Fibroblast of pulmonary artery (primary cell): ENCODE measurements around the gene SPOUT1.
"Not testable (repeated sequence)": the region's sequence is repeated elsewhere in the genome, so short reads cannot be mapped to it uniquely, and the experiment has no call there.

ENCODE experiments used
- DNase-seq: peaks from one replicate; pipeline ENCODE4 v3.0.0-alpha.2; 2010; ENCODE audit warnings: low read depth
- H3K4me3 ChIP-seq: replicated peaks from 2 replicates; pipeline ENCODE4 v1.5.1; 2011; ENCODE audit warnings: low read depth, mild to moderate bottlenecking, control low read depth, low read length, moderate library complexity
- CTCF ChIP-seq: IDR thresholded peaks from 2 replicates; pipeline ENCODE4 v1.5.1; 2011; ENCODE audit warnings: mild to moderate bottlenecking, control low read depth, low read length, inconsistent platforms; ENCODE audit errors: missing control alignments

SPOUT1 gene

GRCh38 chr9:128805661-128806060 lies 23.9 kb downstream of the SPOUT1 start:
- no peak for TF ChIP-seq CTCF
- no peak overlapping the region for H3K4me3 ChIP-seq
- DNase-seq: no peak

- no peak overlapping the region for H3K4me3 ChIP-seq
- no peak for TF ChIP-seq CTCF
- DNase-seq: no peak
Observed at GRCh38 chr9:128802482-128802881, 27.1 kb downstream of the SPOUT1 start.

- H3K4me3 ChIP-seq: no peak overlapping the region
- no peak for TF ChIP-seq CTCF
Observed at GRCh38 chr9:128800061-128800460, 29.5 kb downstream of the SPOUT1 start.

GRCh38 chr9:128798896-128799295 lies 30.7 kb downstream of the SPOUT1 start:
- no peak for TF ChIP-seq CTCF
- H3K4me3 ChIP-seq: no peak overlapping the region
- no peak for DNase-seq

More at GRCh38 chr9:128800061-128800460, 29.5 kb downstream of the SPOUT1 start:
- DNase-seq: no peak

- H3K4me3 ChIP-seq, DNase-seq: not testable (repeated sequence)
Observed at GRCh38 chr9:128794961-128795360, 34.6 kb downstream of the SPOUT1 start.

- no peak overlapping the region for H3K4me3 ChIP-seq
- no peak for DNase-seq
- TF ChIP-seq CTCF: no peak
Observed at GRCh38 chr9:128792978-128793686, 36.5 kb downstream of the SPOUT1 start.

GRCh38 chr9:128792134-128792533 lies 37.5 kb downstream of the SPOUT1 start:
- DNase-seq: no peak
- no peak for TF ChIP-seq CTCF
- H3K4me3 ChIP-seq: no peak overlapping the region
